Measurements from ENCODE around the gene EIF1AD.

Gene EIF1AD

GRCh38 chr11:66039765-66040164, 37.8 kb upstream of the EIF1AD start:
- no peaks in the 10 kb centered on the region; the same call in 1 of the 2 replicates for H3K27me3 ChIP-seq (replicated peaks; ENCODE audit: control insufficient read depth, insufficient read depth, low read length)
- H3K36me3 ChIP-seq (ENCODE audit: control insufficient read depth, insufficient read depth, low read length) = no peaks in the 10 kb centered on the region
- H3K4me3 ChIP-seq (replicated peaks; ENCODE audit: low read depth, low read length) = no peak overlapping the region
- no peak for TF ChIP-seq CTCF (IDR thresholded peaks at IDR 0.05; ENCODE audit: insufficient read depth, low read length, poor library complexity, severe bottlenecking)
- no peak for DNase-seq (ENCODE audit: extremely low read depth, insufficient read length)

- no peaks in the 10 kb centered on the region for H3K36me3 ChIP-seq (ENCODE audit: control insufficient read depth, insufficient read depth, low read length)
- TF ChIP-seq CTCF (IDR thresholded peaks at IDR 0.05; ENCODE audit: insufficient read depth, low read length, poor library complexity, severe bottlenecking) = no peak
- no peaks in the 10 kb centered on the region; the same call in 1 of the 2 replicates for H3K27me3 ChIP-seq (replicated peaks; ENCODE audit: control insufficient read depth, insufficient read depth, low read length)
- no peak overlapping the region for H3K4me3 ChIP-seq (replicated peaks; ENCODE audit: low read depth, low read length)
- no peak for DNase-seq (ENCODE audit: extremely low read depth, insufficient read length)
These were observed 35.4 kb upstream of the EIF1AD start for GRCh38 chr11:66037327-66037726.

GRCh38 chr11:66036334-66036710, 34.4 kb upstream of the EIF1AD start:
- DNase-seq (ENCODE audit: extremely low read depth, insufficient read length) = no peak
- H3K27me3 ChIP-seq (replicated peaks; ENCODE audit: control insufficient read depth, insufficient read depth, low read length) = no peaks in the 10 kb centered on the region; the same call in 1 of the 2 replicates
- no peaks in the 10 kb centered on the region for H3K36me3 ChIP-seq (ENCODE audit: control insufficient read depth, insufficient read depth, low read length)
- no peak overlapping the region for H3K4me3 ChIP-seq (replicated peaks; ENCODE audit: low read depth, low read length)
- no peak for TF ChIP-seq CTCF (IDR thresholded peaks at IDR 0.05; ENCODE audit: insufficient read depth, low read length, poor library complexity, severe bottlenecking)

GRCh38 chr11:66035653-66036333, 33.8 kb upstream of the EIF1AD start:
- no peak overlapping the region for H3K4me3 ChIP-seq (replicated peaks; ENCODE audit: low read depth, low read length)
- no peak for TF ChIP-seq CTCF (IDR thresholded peaks at IDR 0.05; ENCODE audit: insufficient read depth, low read length, poor library complexity, severe bottlenecking)
- H3K36me3 ChIP-seq (ENCODE audit: control insufficient read depth, insufficient read depth, low read length) = no peaks in the 10 kb centered on the region
- no peaks in the 10 kb centered on the region; the same call in 1 of the 2 replicates for H3K27me3 ChIP-seq (replicated peaks; ENCODE audit: control insufficient read depth, insufficient read depth, low read length)
- no peak for DNase-seq (ENCODE audit: extremely low read depth, insufficient read length)

- no peak for TF ChIP-seq CTCF (IDR thresholded peaks at IDR 0.05; ENCODE audit: insufficient read depth, low read length, poor library complexity, severe bottlenecking)
- no peak for DNase-seq (ENCODE audit: extremely low read depth, insufficient read length)
- Histone ChIP-seq H3K36me3 (ENCODE audit: control insufficient read depth, insufficient read depth, low read length) (no peaks in the 10 kb centered on the region), H3K4me3 (replicated peaks; ENCODE audit: low read depth, low read length) (no peak overlapping the region), H3K27me3 (replicated peaks; ENCODE audit: control insufficient read depth, insufficient read depth, low read length) (no peaks in the 10 kb centered on the region; the same call in 1 of the 2 replicates)
These were observed 31.2 kb upstream of the EIF1AD start for GRCh38 chr11:66032957-66033735.
